Brain microvascular endothelial cell (primary cell): ENCODE data around the gene KCTD12.

ENCODE experiments used
- DNase-seq: peaks from one replicate; pipeline ENCODE4 v3.0.0-alpha.2; 2020
- H3K27ac ChIP-seq: fragments of 250-450 bp; sonication (Bioruptor Pico); 2 replicates; pipeline ENCODE4 v1.5.1; 2020; ENCODE audit warnings: mild to moderate bottlenecking, moderate library complexity
- H3K27me3 ChIP-seq: fragments of 250-450 bp; sonication (Bioruptor Pico); replicated peaks from 2 replicates; pipeline ENCODE4 v1.5.1; 2020; ENCODE audit warnings: mild to moderate bottlenecking
- H3K36me3 ChIP-seq: fragments of 250-450 bp; sonication (Bioruptor Pico); replicated peaks from 2 replicates; pipeline ENCODE4 v1.5.1; 2020; ENCODE audit warnings: mild to moderate bottlenecking
- H3K4me3 ChIP-seq: 2 replicates; pipeline ENCODE4 v1.5.1; 2011; ENCODE audit warnings: low read depth, mild to moderate bottlenecking, control low read depth, low read length, moderate library complexity
- CTCF ChIP-seq: IDR thresholded peaks from 2 replicates; pipeline ENCODE4 v1.5.1; 2011; ENCODE audit warnings: low read depth, mild to moderate bottlenecking, moderate library complexity, low read length, control low read depth, inconsistent platforms; ENCODE audit errors: missing control alignments
- in situ Hi-C: cut with HindIII; loops from 2 replicates; pipeline ENCODE4 v1.10.0; 2017; ENCODE audit warnings: low sequenced_read_pairs, low pct_ligation_motif_present

The KCTD12 gene

DNA sequence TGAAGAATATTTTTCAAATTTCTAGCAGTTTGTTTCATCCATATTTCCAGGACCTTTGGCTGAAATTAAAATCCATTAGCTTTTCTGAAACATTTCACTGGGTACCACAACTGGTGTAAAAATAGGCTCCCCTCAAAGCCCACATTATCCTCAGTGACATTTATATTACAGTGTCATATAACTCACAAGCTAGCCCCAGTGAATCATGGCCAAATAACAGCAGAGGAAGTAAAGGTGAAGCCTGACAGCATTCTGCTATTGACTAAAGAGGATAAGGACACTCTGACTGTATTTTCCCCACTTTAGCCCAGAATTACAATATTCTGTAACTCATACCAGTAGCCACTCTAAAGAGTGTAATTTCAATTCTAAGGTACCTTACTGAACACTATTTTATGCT lies 21.9 kb downstream of the KCTD12 start:
- Histone ChIP-seq H3K27me3 (no peaks in the 10 kb centered on the region), H3K36me3 (no peaks in the 10 kb centered on the region), H3K27ac (no peak overlapping the region), H3K4me3 (no peak overlapping the region)
- in situ Hi-C loops: no loop called here
- TF ChIP-seq CTCF: no peak
- no peak for DNase-seq

GRCh38 chr13:76863022-76863421 lies 23.2 kb downstream of the KCTD12 start:
- H3K27ac ChIP-seq: no peak overlapping the region
- H3K36me3 ChIP-seq: no peaks in the 10 kb centered on the region
- no peaks in the 10 kb centered on the region for H3K27me3 ChIP-seq
- TF ChIP-seq CTCF: no peak
- DNase-seq: no peak
- in situ Hi-C loops: no loop called here
- H3K4me3 ChIP-seq: no peak overlapping the region

GRCh38 chr13:76861859-76862258 lies 24.3 kb downstream of the KCTD12 start:
- no peak overlapping the region for H3K4me3 ChIP-seq
- in situ Hi-C loops: no loop called here
- no peaks in the 10 kb centered on the region for H3K36me3 ChIP-seq
- no peak for DNase-seq
- TF ChIP-seq CTCF: no peak
- H3K27me3 ChIP-seq: no peaks in the 10 kb centered on the region
- H3K27ac ChIP-seq: no peak overlapping the region

- in situ Hi-C loops: no loop called here
- TF ChIP-seq CTCF: no peak
- H3K4me3 ChIP-seq: no peak overlapping the region
- no peaks in the 10 kb centered on the region for H3K36me3 ChIP-seq
- no peak overlapping the region for H3K27ac ChIP-seq
- H3K27me3 ChIP-seq: no peaks in the 10 kb centered on the region
- no peak for DNase-seq
Measured at GRCh38 chr13:76860706-76861105, 25.5 kb downstream of the KCTD12 start.

GRCh38 chr13:76854894-76855293 lies 31.3 kb downstream of the KCTD12 start:
- in situ Hi-C loops: no loop called here
- no peak for DNase-seq
- H3K36me3 ChIP-seq: no peaks in the 10 kb centered on the region
- no peak for TF ChIP-seq CTCF
- peak overlapping the region; percentile 44 for H3K27ac ChIP-seq
- H3K4me3 ChIP-seq: no peak overlapping the region
- H3K27me3 ChIP-seq: no peaks in the 10 kb centered on the region

DNA sequence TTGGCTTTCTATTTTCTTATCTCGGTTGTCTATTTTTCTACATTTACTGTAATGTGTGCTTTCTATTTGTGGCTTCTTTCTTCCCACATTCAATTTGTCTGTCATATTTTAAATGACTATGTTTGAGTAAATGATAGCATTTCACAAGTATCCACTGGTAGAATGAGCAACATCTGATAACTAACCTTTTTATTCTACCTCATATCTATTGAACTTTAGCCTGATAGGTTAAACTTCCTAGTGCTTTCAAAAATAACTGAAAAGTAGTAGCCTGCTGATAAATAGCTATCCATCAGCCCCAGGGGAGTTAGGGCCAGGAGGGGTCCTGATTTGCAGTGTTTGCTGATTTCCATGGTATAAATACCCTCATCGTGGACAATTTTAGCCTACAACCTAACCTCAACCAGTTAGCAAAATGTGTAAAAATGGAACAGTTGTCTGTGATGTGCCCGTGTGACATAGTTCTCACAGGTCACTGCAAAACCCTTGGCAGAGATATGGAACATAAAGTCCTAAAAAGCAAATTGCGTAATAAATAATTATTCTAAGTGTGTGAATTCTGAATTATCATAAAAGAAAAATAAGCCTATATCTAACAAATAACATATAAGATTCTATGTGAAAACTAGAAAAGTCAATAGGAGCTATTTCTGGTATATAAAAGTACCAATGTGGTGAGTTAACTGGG lies 32.1 kb downstream of the KCTD12 start:
- no peak overlapping the region for H3K4me3 ChIP-seq
- TF ChIP-seq CTCF: no peak
- H3K27me3 ChIP-seq: no peaks in the 10 kb centered on the region
- peak overlapping the region; percentile 44 for H3K27ac ChIP-seq
- no peak for DNase-seq
- in situ Hi-C loops: no loop called here
- H3K36me3 ChIP-seq: no peaks in the 10 kb centered on the region
